WTC11 (cell line): ENCODE results near the gene GPC6.
"Not testable (repeated sequence)": the region's sequence is repeated elsewhere in the genome, so short reads cannot be mapped to it uniquely, and the experiment has no call there.

Experiments used
- CREB1 ChIP-seq: sonication (generic); formaldehyde crosslinking; IDR thresholded peaks from 2 replicates; pipeline ENCODE4 v1.8.0; 2023; ENCODE audit warnings: mild to moderate bottlenecking, missing genetic modification reagents
- E2F1 ChIP-seq: sonication (generic); formaldehyde crosslinking; IDR thresholded peaks from 2 replicates; pipeline ENCODE4 v1.8.0; 2022; ENCODE audit warnings: mild to moderate bottlenecking, missing genetic modification reagents
- ETV6 ChIP-seq: sonication (generic); formaldehyde crosslinking; IDR thresholded peaks from 2 replicates; pipeline ENCODE4 v1.8.1; 2022; ENCODE audit warnings: mild to moderate bottlenecking, missing genetic modification reagents
- FOXJ3 ChIP-seq: sonication (generic); formaldehyde crosslinking; IDR thresholded peaks from 2 replicates; pipeline ENCODE4 v1.9.0; 2021; ENCODE audit warnings: missing genetic modification reagents, mild to moderate bottlenecking, borderline replicate concordance
- FOXK1 ChIP-seq: sonication (generic); formaldehyde crosslinking; IDR thresholded peaks from 2 replicates; pipeline ENCODE4 v1.8.0; 2022; ENCODE audit warnings: mild to moderate bottlenecking, moderate library complexity, missing genetic modification reagents
- NR2C2 ChIP-seq: sonication (generic); formaldehyde crosslinking; IDR thresholded peaks from 2 replicates; pipeline ENCODE4 v1.8.0; 2022; ENCODE audit warnings: mild to moderate bottlenecking, missing genetic modification reagents
- PRDM15 ChIP-seq: sonication (generic); formaldehyde crosslinking; IDR thresholded peaks from 2 replicates; pipeline ENCODE4 v1.8.0; 2022; ENCODE audit warnings: missing genetic modification reagents
- SP1 ChIP-seq: sonication (generic); formaldehyde crosslinking; conservative IDR thresholded peaks from 2 replicates; pipeline ENCODE4 v1.8.1; 2022; ENCODE audit warnings: missing genetic modification reagents
- TP53 ChIP-seq: sonication (generic); formaldehyde crosslinking; IDR thresholded peaks from 2 replicates; pipeline ENCODE4 v1.8.1; 2023; ENCODE audit warnings: mild to moderate bottlenecking, missing genetic modification reagents
- ZBTB21 ChIP-seq: sonication (generic); formaldehyde crosslinking; IDR thresholded peaks from 2 replicates; pipeline ENCODE4 v1.8.1; 2023; ENCODE audit warnings: mild to moderate bottlenecking, missing genetic modification reagents, borderline replicate concordance
- TF ChIP-seq, protein P1 (sequence below): sonication (generic); formaldehyde crosslinking; IDR thresholded peaks from 2 replicates; pipeline ENCODE4 v1.8.0; 2022; ENCODE audit warnings: mild to moderate bottlenecking, missing genetic modification reagents
- TF ChIP-seq, protein P2 (sequence below): fragments of 200-600 bp; IDR thresholded peaks from 2 replicates; pipeline ENCODE4 v1.8.0; 2022; ENCODE audit warnings: antibody characterized with exemption
- TF ChIP-seq, protein P3 (sequence below): sonication (generic); formaldehyde crosslinking; IDR thresholded peaks from 2 replicates; pipeline ENCODE4 v1.8.0; 2022; ENCODE audit warnings: mild to moderate bottlenecking, missing genetic modification reagents
- TF ChIP-seq, protein P4 (sequence below): sonication (generic); formaldehyde crosslinking; IDR thresholded peaks from 2 replicates; pipeline ENCODE4 v1.8.1; 2023; ENCODE audit warnings: mild to moderate bottlenecking, missing genetic modification reagents

GRCh38 chr13:94302847-94303565 is 1076.4 kb downstream of the GPC6 start:
- not testable (repeated sequence) for TF ChIP-seq SP1 (CRISPR knock-in tag); TP53; ETV6 (CRISPR knock-in tag); ZBTB21 (CRISPR knock-in tag); FOXJ3 (CRISPR knock-in tag); NR2C2 (CRISPR knock-in tag); PRDM15 (CRISPR knock-in tag); FOXK1 (CRISPR knock-in tag); CREB1; E2F1
- TF ChIP-seq, protein P1, sequence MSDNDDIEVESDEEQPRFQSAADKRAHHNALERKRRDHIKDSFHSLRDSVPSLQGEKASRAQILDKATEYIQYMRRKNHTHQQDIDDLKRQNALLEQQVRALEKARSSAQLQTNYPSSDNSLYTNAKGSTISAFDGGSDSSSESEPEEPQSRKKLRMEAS (CRISPR knock-in tag) = not testable (repeated sequence)
- TF ChIP-seq, protein P2, sequence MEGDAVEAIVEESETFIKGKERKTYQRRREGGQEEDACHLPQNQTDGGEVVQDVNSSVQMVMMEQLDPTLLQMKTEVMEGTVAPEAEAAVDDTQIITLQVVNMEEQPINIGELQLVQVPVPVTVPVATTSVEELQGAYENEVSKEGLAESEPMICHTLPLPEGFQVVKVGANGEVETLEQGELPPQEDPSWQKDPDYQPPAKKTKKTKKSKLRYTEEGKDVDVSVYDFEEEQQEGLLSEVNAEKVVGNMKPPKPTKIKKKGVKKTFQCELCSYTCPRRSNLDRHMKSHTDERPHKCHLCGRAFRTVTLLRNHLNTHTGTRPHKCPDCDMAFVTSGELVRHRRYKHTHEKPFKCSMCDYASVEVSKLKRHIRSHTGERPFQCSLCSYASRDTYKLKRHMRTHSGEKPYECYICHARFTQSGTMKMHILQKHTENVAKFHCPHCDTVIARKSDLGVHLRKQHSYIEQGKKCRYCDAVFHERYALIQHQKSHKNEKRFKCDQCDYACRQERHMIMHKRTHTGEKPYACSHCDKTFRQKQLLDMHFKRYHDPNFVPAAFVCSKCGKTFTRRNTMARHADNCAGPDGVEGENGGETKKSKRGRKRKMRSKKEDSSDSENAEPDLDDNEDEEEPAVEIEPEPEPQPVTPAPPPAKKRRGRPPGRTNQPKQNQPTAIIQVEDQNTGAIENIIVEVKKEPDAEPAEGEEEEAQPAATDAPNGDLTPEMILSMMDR = not testable (repeated sequence)
- TF ChIP-seq, protein P3, sequence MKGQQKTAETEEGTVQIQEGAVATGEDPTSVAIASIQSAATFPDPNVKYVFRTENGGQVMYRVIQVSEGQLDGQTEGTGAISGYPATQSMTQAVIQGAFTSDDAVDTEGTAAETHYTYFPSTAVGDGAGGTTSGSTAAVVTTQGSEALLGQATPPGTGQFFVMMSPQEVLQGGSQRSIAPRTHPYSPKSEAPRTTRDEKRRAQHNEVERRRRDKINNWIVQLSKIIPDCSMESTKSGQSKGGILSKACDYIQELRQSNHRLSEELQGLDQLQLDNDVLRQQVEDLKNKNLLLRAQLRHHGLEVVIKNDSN = not testable (repeated sequence)
- TF ChIP-seq, protein P4, sequence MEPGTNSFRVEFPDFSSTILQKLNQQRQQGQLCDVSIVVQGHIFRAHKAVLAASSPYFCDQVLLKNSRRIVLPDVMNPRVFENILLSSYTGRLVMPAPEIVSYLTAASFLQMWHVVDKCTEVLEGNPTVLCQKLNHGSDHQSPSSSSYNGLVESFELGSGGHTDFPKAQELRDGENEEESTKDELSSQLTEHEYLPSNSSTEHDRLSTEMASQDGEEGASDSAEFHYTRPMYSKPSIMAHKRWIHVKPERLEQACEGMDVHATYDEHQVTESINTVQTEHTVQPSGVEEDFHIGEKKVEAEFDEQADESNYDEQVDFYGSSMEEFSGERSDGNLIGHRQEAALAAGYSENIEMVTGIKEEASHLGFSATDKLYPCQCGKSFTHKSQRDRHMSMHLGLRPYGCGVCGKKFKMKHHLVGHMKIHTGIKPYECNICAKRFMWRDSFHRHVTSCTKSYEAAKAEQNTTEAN = not testable (repeated sequence)
